ENCODE data around the gene GLB1L2.

- TF ChIP-seq CTCF (IDR thresholded peaks at IDR 0.05; ENCODE audit: insufficient read depth, low read length, poor library complexity, severe bottlenecking), result no peak
- TF ChIP-seq EZH2phosphoT487 (conservative IDR thresholded peaks at IDR 0.05; ENCODE audit: low read length), result no peak
Measured at GRCh38 chr11:134380229-134380628, 48.4 kb downstream of the GLB1L2 start.
